HFF-Myc (cell line): ENCODE data around the gene SMYD3.
"Not testable (repeated sequence)": the region's sequence is repeated elsewhere in the genome, so short reads cannot be mapped to it uniquely, and the experiment has no call there.

Source experiments
- DNase-seq: peaks from one replicate; pipeline ENCODE4 v3.0.0-alpha.2; 2011; ENCODE audit warnings: low read depth; ENCODE audit errors: extremely low read depth
- H3K4me3 ChIP-seq: replicated peaks from 2 replicates; pipeline ENCODE4 v1.5.1; 2011; ENCODE audit warnings: low read depth, mild to moderate bottlenecking, control low read depth, low read length
- CTCF ChIP-seq: IDR thresholded peaks from 2 replicates; pipeline ENCODE4 v1.5.1; 2012; ENCODE audit warnings: mild to moderate bottlenecking, low read depth, low read length, control low read depth; ENCODE audit errors: missing control alignments

SMYD3 gene

GRCh38 chr1:245777752-245778151 is 729.3 kb downstream of the SMYD3 start:
- no peak overlapping the region for H3K4me3 ChIP-seq
- no peak for TF ChIP-seq CTCF
- no peak for DNase-seq

DNA sequence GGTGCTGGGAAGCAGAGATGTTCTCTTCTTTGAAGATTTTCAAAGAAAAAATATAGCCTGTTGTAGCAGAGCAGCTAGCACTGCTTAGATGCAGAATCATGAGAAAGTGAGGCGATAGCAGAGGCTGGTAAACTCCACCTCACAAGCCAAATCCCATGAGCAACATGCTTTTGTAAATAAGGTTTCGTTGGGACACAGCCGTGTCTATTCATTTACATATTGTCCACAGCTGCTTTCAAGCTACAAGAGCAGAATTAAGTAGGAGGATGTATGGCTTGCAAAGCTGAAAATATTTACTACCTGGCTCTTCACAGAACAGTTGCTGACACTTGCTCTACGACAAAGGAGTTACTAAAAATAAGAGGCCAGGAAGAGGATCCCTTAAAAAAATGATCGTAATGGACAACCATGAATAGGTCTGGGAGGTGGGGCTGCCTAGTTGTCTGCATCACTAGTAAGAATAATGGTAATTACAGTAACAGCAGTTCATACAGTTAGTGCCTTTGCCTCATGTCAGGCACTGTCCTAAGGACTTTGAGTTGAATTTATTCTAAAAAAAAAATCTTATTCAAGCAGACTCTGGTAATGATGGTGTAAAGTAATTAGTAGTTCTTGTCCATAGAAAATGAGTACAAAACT is 730.3 kb downstream of the SMYD3 start:
- no peak for DNase-seq

DNA sequence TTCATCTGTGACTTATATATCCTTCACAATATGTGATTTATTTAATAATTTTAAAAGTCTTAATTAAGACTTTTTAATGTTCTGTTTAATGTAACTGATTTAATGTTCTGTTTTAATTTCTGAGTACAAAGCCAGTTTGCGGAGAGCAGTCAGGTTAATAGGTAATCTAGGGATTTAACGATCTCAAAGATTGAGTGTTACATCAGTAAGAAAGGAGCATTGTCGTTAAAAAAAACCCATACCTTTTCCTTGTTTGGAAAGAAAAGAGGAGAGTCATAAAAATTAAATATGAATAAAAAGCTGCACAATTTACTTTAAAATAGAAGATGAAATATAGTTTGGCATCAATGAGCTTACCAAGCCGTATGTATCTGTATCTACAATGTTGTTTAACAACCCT is 730.9 kb downstream of the SMYD3 start:
- TF ChIP-seq CTCF: no peak
- H3K4me3 ChIP-seq: no peak overlapping the region
- no peak for DNase-seq

More for the DNA sequence above, 730.3 kb downstream of the SMYD3 start:
- TF ChIP-seq CTCF: no peak
- H3K4me3 ChIP-seq: no peak overlapping the region

DNA sequence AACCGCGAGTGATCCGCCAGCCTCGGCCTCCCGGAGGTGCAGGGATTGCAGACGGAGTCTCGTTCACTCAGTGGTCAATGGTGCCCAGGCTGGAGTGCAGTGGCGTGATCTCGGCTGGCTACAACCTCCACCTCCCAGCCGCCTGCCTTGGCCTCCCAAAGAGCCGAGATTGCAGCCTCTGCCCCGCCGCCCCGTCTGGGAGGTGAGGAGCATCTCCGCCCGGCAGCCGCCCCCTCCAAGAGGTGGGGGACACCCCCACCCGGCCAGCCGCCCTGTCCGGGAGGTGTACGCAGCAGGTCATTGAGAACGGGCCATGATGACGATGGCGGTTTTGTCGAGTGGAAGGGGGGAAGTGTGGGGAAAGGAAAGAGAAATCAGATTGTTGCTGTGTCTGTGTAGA is 732.1 kb downstream of the SMYD3 start:
- H3K4me3 ChIP-seq, DNase-seq: not testable (repeated sequence)

DNA sequence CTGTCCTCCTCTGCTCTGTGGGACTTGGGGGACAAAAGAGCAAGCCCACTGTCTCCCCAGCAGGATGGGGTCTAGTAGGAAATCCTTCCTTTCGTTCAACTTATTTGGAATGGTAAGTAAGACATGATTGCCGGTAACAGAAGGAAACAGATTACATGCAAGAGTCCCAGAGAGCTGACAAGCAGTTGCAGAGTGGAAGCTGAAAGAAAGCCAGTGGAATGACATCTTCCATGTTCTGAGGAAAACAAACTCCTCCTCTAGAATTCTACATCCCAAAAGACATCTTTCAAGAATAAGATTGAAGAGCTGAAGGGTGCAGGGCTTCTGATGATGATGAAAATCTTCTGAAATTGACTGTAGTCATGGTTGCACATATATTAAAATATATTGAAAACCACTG is 732.9 kb downstream of the SMYD3 start:
- no peak overlapping the region for H3K4me3 ChIP-seq
- no peak for TF ChIP-seq CTCF
- no peak for DNase-seq

GRCh38 chr1:245773344-245773743 is 733.7 kb downstream of the SMYD3 start:
- no peak for DNase-seq
- H3K4me3 ChIP-seq: no peak overlapping the region
- TF ChIP-seq CTCF: no peak

DNA sequence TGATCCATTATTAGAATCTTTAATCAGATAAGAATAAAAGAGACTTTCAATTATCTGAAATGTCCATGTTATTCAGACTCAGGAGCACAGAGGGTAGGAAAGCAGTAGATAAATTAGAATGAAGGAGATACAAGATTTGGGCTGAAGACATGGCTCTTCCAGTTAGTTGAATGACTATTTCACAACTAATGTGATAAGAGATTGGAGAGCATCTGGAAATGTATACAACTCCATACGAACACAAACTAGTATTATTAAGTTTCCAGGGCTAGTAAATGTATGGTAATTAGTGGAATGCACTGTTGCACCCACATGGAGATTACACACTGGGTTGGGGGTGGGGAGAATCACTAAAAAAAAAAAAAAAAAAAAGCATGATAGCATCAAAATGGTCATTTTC is 734.3 kb downstream of the SMYD3 start:
- no peak overlapping the region for H3K4me3 ChIP-seq
- TF ChIP-seq CTCF: no peak
- DNase-seq: no peak
